Measurements from ENCODE around the gene CILP2.

The CILP2 gene

GRCh38 chr19:19538061-19538784 lies at the start of gene CILP2:
Gene CILP2 (plus strand): TSS chr19:19538265. CDS start chr19:19538350, 85 bp downstream.
- DNase-seq (ENCODE audit: low read depth): peak; percentile 37

- DNase-seq (ENCODE audit: low read depth): peak; percentile 94
Observed at GRCh38 chr19:19488875-19489690, 49.0 kb upstream of the CILP2 start.

- DNase-seq (ENCODE audit: low read depth): no peak
Observed at GRCh38 chr19:19489804-19490204, 48.3 kb upstream of the CILP2 start.

GRCh38 chr19:19490214-19490968 lies 47.7 kb upstream of the CILP2 start:
- peak; percentile 82 for DNase-seq (ENCODE audit: low read depth)

GRCh38 chr19:19491321-19492025 lies 46.6 kb upstream of the CILP2 start:
- DNase-seq (ENCODE audit: low read depth): no peak

GRCh38 chr19:19492026-19492610 lies 45.9 kb upstream of the CILP2 start:
- no peak for DNase-seq (ENCODE audit: low read depth)

- no peak for DNase-seq (ENCODE audit: low read depth)
Observed at GRCh38 chr19:19493841-19494546, 44.1 kb upstream of the CILP2 start.

GRCh38 chr19:19495614-19496603 lies 42.2 kb upstream of the CILP2 start:
- no peak for DNase-seq (ENCODE audit: low read depth)

- no peak for DNase-seq (ENCODE audit: low read depth)
Observed at GRCh38 chr19:19498255-19498991, 39.6 kb upstream of the CILP2 start.

GRCh38 chr19:19499272-19499995 lies 38.6 kb upstream of the CILP2 start:
- no peak for DNase-seq (ENCODE audit: low read depth)

GRCh38 chr19:19500975-19501644 lies 37.0 kb upstream of the CILP2 start:
- no peak for DNase-seq (ENCODE audit: low read depth)

GRCh38 chr19:19501798-19502197 lies 36.3 kb upstream of the CILP2 start:
- no peak for DNase-seq (ENCODE audit: low read depth)

GRCh38 chr19:19502281-19502680 lies 35.8 kb upstream of the CILP2 start:
- no peak for DNase-seq (ENCODE audit: low read depth)

GRCh38 chr19:19502808-19503602 lies 35.1 kb upstream of the CILP2 start:
- DNase-seq (ENCODE audit: low read depth): no peak

- no peak for DNase-seq (ENCODE audit: low read depth)
Observed at GRCh38 chr19:19504754-19505668, 33.1 kb upstream of the CILP2 start.

All from EH (cell line).